ENCODE results near the gene PCCA. TPM values are rescaled to one million over a fixed set of nuclear protein-coding genes. Genes with fewer than 3 reads are reported as not detected.

Gene PCCA
- total and polyA plus RNA-seq, 2 donors (not counting 1 experiment from before 2014, with no cell fraction given) = 4.8 to 17.4 TPM

DNA sequence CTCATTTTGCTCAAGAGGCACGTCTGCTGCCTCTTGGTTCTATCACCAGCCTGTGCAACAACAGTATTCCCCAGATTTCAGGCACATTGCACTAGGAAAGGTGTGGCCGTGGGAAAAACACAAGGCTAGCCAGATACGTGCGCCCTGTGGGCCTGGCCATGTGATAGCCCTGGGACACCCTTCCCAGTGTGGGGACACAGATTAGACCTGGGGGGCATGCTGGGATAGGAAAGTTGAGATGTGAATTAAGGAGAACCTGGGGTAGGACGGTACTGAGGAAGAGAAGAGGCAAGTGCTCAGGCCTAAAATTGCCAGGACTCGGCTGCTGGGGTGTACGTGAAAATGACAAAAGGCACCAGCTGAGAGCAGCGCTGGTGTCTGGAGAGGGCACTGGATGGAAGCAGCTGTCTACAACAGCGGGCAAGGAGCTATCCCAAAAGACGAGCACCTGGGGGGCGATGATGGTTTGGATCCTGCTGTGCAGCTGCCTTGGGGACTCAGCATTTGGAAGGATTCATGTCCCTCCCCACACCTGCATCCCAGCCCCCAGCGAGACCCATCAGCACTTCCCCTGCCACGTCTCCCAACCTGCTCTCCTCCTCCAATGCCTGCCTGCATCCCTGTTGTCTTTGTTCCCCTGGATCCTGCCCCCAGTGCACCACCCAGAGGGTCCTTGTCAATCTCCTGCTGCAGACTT, 445.4 kb downstream of the PCCA start:
- CTCF ChIA-PET = interaction anchor here (1.5 kb wide), 1 partner anchor 19 kb away, joined by 4 read pairs; no protein-coding TSS in a partner anchor
- intact Hi-C loops (cut with micrococcal nuclease) = no loop called here

DNA sequence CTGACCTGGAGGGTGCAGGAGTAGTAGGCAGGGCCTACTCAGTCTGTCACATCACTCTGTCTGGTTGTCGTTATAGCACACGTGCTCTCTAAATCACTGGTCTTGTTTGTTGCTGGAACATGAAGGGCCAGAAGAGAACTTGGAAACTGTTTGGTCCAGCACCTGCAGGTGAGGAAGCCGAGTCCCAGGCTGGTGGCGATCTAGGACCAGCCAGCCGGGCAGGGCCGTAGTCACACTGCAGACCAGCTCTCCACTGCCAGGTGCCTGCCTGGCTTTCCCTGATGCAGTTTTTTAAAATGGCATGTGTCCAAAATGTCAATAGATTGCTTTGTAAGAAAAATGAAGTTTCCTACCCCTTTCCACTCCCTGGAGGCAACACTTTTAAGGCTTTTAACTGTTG, 446.0 kb downstream of the PCCA start:
- H3K9ac ChIP-seq (ENCODE audit: low read length) = no peak overlapping the region
- CTCF ChIA-PET = interaction anchor here (1.5 kb wide), 1 partner anchor 20 kb away, joined by 4 read pairs; no protein-coding TSS in a partner anchor

More for the DNA sequence above, 445.4 kb downstream of the PCCA start:
- no peaks in the 10 kb centered on the region for H3K4me1 Mint-ChIP-seq
- WGBS (ENCODE audit: insufficient coverage) = 94% methylated on average over 13 of the region's 13 CpGs
- no peak for TF ChIP-seq EZH2 (IDR thresholded peaks at IDR 0.05; ENCODE audit: borderline replicate concordance, insufficient read depth, low read depth, low read length, poor library complexity, severe bottlenecking)
- TF ChIP-seq, protein P1, sequence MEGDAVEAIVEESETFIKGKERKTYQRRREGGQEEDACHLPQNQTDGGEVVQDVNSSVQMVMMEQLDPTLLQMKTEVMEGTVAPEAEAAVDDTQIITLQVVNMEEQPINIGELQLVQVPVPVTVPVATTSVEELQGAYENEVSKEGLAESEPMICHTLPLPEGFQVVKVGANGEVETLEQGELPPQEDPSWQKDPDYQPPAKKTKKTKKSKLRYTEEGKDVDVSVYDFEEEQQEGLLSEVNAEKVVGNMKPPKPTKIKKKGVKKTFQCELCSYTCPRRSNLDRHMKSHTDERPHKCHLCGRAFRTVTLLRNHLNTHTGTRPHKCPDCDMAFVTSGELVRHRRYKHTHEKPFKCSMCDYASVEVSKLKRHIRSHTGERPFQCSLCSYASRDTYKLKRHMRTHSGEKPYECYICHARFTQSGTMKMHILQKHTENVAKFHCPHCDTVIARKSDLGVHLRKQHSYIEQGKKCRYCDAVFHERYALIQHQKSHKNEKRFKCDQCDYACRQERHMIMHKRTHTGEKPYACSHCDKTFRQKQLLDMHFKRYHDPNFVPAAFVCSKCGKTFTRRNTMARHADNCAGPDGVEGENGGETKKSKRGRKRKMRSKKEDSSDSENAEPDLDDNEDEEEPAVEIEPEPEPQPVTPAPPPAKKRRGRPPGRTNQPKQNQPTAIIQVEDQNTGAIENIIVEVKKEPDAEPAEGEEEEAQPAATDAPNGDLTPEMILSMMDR (IDR thresholded peaks at IDR 0.05) = no peak
- no peak overlapping the region for H3K27ac ChIP-seq (ENCODE audit: low read length in 2 of 2)
- no peak for ATAC-seq (ENCODE audit: low read depth)
- H4K20me1 ChIP-seq (ENCODE audit: control insufficient read depth, insufficient read depth, low read length, poor library complexity, severe bottlenecking) = no peaks in the 10 kb centered on the region
- no peak overlapping the region for H3K4me2 ChIP-seq (replicated peaks; ENCODE audit: low read depth, low read length, poor library complexity, severe bottlenecking)
- no peaks in the 10 kb centered on the region for H3K36me3 ChIP-seq (replicated peaks in 1 of 2; ENCODE audit: control extremely low read depth in 1 of 2, control insufficient read depth in 1 of 2, extremely low read depth in 1 of 2, insufficient read depth in 2 of 2, low read length in 1 of 2)
- no peak overlapping the region for H3K4me3 Mint-ChIP-seq
- H3K9me3 Mint-ChIP-seq (ENCODE audit: insufficient read depth) = no peaks in the 10 kb centered on the region
- H3K27me3 Mint-ChIP-seq = no peaks in the 10 kb centered on the region
- no peak for DNase-seq
- H3K4me3 ChIP-seq (ENCODE audit: control extremely low read depth in 1 of 5, extremely low read depth in 1 of 5, insufficient read depth in 1 of 5, low read depth in 2 of 5, low read length in 4 of 5) = no peak overlapping the region
- POLR2A ChIA-PET = no interaction called here
- no peaks in the 10 kb centered on the region for H3K79me2 ChIP-seq (ENCODE audit: control insufficient read depth, insufficient read depth, low read length)
- no peak overlapping the region for H3K27ac Mint-ChIP-seq
- H2AFZ ChIP-seq (ENCODE audit: insufficient read depth, low read depth, low read length, poor library complexity, severe bottlenecking) = no peak overlapping the region
- no peaks in the 10 kb centered on the region for H3K27me3 ChIP-seq (replicated peaks in 1 of 4; ENCODE audit: control extremely low read depth in 1 of 4, control insufficient read depth in 3 of 4, insufficient read depth in 4 of 4, low read length in 3 of 4)
- H3K9me3 ChIP-seq (ENCODE audit: control extremely low read depth in 1 of 3, control insufficient read depth in 2 of 3, insufficient read depth in 1 of 3, low read length in 2 of 3) = peaks cover 0 to 13% (median 0%) of the 10 kb centered on the region in 3 donors
- H3K4me1 ChIP-seq (ENCODE audit: control insufficient read depth in 2 of 2, insufficient read depth in 2 of 2, low read length in 2 of 2) = no peaks in the 10 kb centered on the region
- H3K9ac ChIP-seq (ENCODE audit: low read length) = no peak overlapping the region

More for the DNA sequence above, 446.0 kb downstream of the PCCA start:
- intact Hi-C loops (cut with micrococcal nuclease) = no loop called here
- Histone ChIP-seq H3K27me3 (replicated peaks in 1 of 4; ENCODE audit: control extremely low read depth in 1 of 4, control insufficient read depth in 3 of 4, insufficient read depth in 4 of 4, low read length in 3 of 4) (no peaks in the 10 kb centered on the region), H3K27ac (ENCODE audit: low read length in 2 of 2) (no peak overlapping the region), H3K4me3 (ENCODE audit: control extremely low read depth in 1 of 5, extremely low read depth in 1 of 5, insufficient read depth in 1 of 5, low read depth in 2 of 5, low read length in 4 of 5) (no peak overlapping the region), H3K4me1 (ENCODE audit: control insufficient read depth in 2 of 2, insufficient read depth in 2 of 2, low read length in 2 of 2) (no peaks in the 10 kb centered on the region), H2AFZ (ENCODE audit: insufficient read depth, low read depth, low read length, poor library complexity, severe bottlenecking) (no peak overlapping the region), H3K9me3 (ENCODE audit: control extremely low read depth in 1 of 3, control insufficient read depth in 2 of 3, insufficient read depth in 1 of 3, low read length in 2 of 3) (peaks cover 0 to 13% (median 0%) of the 10 kb centered on the region in 3 donors), H3K36me3 (replicated peaks in 1 of 2; ENCODE audit: control extremely low read depth in 1 of 2, control insufficient read depth in 1 of 2, extremely low read depth in 1 of 2, insufficient read depth in 2 of 2, low read length in 1 of 2) (no peaks in the 10 kb centered on the region), H3K4me2 (replicated peaks; ENCODE audit: low read depth, low read length, poor library complexity, severe bottlenecking) (no peak overlapping the region), H3K79me2 (ENCODE audit: control insufficient read depth, insufficient read depth, low read length) (no peaks in the 10 kb centered on the region), H4K20me1 (ENCODE audit: control insufficient read depth, insufficient read depth, low read length, poor library complexity, severe bottlenecking) (no peaks in the 10 kb centered on the region)
- no peaks in the 10 kb centered on the region for H3K9me3 Mint-ChIP-seq (ENCODE audit: insufficient read depth)
- H3K4me1 Mint-ChIP-seq = no peaks in the 10 kb centered on the region
- WGBS (ENCODE audit: insufficient coverage) = 96% methylated on average over 6 of the region's 6 CpGs
- ATAC-seq (ENCODE audit: low read depth) (no peak), DNase-seq (no peak)
- POLR2A ChIA-PET = no interaction called here
- H3K27me3 Mint-ChIP-seq = no peaks in the 10 kb centered on the region
- no peak overlapping the region for H3K27ac Mint-ChIP-seq
- no peak overlapping the region for H3K4me3 Mint-ChIP-seq
- TF ChIP-seq, protein P1 (IDR thresholded peaks at IDR 0.05) = no peak
- no peak for TF ChIP-seq EZH2 (IDR thresholded peaks at IDR 0.05; ENCODE audit: borderline replicate concordance, insufficient read depth, low read depth, low read length, poor library complexity, severe bottlenecking)
